T-helper 1 cell (primary cell): ENCODE results near the gene TNFAIP8L1.

Experiments
- DNase-seq, 5 donors: peaks; one replicate each; pipeline ENCODE4 v3.0.0-alpha.2; 2012 to 2020

Gene TNFAIP8L1

DNA sequence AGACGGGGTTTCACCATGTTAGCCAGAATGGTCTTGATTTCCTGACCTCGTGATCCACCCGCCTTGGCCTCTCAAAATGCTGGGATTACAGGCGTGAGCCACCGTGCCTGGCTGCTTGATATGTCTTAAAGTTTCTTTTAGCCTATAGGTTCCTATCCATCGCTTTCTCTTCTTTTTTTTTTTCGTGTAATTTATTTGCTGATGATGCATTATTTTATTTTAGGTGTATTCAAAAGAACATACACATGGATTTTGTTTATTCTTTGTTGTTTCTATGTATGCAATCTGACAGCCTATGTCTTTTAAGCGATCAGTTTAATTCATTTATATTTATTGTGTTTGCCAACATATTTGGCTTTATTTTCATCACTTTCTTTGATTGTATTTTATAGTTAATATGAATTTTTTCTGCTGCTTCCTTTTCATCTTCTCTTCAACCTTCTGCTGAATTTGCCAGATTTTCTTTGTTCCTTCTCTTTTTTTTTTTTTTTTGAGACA lies 26.0 kb upstream of the TNFAIP8L1 start:
- no peak for DNase-seq

DNA sequence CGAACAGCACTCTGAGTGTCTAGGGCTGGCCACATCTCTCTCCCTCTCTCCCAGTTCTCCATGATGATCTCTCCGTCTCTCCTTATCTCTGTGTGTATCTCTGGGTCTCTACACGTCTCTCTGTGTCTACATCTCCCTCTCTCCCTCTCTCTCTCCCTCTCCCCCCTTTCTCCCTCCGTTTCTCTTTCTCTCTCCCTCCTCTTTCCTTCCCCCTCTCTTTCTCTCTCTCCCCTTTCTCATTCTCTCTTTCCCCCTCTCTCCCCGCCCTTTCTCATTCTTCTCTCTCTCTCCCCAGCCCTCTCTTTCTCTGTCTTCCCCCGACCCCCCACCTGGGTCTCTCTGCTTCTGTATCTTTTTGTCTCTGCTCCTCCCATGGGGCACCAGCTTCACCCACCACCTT lies 21.3 kb upstream of the TNFAIP8L1 start:
- DNase-seq: no peak

DNA sequence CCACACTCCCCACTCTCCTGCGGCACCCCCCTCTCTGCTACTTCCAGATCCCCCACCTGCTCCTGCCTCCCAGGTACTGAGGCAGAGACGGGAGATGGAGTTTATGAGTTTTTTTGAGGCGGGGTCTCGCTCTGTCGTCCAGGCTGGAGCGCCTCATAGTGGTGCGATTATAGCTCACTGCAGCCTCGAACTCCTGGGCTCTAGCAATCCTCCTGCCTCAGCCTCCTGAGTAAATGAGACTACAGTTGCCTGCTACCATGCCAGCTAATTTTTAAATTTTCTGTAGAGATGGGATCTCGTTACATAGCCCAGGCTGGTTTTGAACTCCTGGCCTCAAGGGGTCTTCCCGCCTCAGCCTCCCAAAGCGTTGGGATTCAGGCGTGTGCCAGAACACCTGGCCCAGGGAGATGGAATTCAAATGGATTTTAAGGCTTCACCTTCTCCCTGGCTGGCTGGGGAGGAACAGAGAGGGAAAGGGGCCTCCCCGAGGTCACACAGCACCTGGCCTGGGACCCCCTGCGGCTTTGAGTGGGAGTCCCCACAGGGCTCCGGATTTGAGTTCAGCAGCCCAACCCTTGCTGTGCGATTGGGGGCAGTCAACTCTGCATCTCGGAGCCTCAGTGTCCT lies 19.5 kb upstream of the TNFAIP8L1 start:
- DNase-seq: no peak

DNA sequence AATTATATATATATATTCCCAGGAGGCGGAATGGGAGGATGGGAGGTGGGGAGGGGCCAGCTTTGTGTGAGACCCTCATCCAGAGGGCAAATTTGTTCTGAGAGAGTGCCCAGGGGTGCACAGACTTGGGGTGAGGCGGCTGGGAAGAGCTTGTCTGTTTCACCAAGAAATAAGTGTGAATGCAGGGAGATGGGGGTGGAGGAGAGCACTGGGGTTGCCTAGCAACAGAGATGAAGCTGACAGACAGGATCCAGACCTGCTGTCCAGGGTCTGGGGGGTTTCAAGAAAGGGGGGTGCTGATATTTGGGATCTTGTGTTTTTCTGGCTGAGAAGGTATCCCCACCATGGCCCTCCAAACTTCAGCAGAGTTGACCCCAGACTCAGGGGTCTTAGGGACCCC lies 18.6 kb upstream of the TNFAIP8L1 start:
- DNase-seq: no peak

DNA sequence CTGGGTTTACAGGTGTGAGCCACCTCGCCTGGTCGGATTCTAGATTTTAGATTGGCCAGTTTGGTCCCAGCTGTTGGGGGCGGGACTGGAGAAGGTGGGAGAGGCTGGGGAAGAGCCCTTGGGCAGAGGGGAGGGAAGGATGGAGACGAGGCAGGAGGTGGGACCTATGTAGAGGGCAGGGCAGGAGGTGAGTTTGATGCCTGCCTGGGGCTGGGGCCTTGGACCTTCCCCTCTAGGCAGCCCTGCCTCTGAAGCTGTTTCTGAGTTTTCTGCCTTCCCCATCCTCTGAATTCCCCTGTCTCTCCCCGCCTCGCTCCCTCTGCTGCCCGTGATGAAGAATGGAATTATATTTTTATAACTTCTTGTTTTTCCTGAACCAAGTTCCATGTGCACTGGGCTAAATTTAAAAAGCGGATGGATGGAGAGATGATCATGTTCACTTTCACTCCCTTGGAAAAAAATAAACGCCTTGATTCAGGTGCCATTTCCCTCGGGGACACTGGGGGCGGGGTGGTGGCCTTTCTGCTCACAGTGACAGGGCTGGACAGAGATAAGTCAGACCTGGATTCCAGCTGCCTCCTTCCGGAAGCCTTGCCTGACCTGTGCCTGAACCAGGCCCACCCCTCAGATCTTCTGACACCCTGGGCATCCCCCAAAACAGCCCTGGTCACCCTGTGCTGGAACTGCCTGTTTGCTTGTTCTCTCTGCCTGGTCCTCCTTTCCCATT lies 16.5 kb upstream of the TNFAIP8L1 start:
- DNase-seq: no peak

DNA sequence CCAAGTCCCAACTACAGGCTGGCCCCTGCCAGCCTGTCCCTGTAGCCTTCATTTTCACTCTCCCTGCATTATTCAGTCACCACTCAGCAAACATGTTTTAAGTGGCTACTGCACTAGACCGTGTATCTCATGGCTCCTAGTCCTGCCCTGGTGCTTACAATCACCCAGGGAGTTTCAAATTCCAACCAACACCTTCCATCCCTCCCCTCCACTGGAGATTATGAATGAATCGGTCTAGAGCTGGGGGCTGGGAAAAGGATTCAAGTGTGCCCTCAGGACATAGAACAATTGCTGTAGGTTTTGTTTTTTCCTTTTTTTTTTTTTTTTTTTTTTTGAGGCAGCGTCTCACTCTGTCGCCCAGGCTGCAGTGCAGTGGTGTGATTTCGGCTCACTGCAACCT lies 15.0 kb upstream of the TNFAIP8L1 start:
- DNase-seq: no peak

DNA sequence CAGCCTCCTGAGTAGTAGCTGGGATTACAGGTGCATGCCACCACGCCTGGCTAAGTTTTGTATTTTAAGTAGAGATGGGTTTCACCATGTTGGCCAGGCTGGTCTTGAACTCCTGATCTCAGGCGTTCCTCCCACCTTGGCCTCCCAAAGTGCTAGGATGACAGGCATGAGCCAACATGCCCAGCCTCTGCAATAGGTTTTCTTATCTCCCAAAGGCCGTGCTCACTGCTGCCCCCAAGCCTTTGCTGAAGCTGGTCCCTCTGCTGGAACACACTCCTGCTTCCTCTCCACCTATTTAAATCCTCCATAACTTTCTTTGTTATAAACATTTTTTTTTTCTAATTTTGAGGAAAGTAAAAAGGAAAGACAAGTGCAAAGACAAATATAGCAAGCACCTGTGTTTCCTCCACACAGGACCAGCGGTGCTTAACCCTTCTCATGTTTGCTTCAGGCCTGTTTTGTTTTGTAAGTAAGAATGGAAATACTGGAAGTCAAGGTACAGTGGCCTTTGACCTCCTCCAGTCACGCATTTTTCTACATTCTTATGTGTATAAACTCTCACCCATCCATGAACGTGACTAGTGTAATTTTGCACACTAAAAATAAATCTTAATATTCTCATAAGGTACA lies 14.5 kb upstream of the TNFAIP8L1 start:
- DNase-seq: no peak

DNA sequence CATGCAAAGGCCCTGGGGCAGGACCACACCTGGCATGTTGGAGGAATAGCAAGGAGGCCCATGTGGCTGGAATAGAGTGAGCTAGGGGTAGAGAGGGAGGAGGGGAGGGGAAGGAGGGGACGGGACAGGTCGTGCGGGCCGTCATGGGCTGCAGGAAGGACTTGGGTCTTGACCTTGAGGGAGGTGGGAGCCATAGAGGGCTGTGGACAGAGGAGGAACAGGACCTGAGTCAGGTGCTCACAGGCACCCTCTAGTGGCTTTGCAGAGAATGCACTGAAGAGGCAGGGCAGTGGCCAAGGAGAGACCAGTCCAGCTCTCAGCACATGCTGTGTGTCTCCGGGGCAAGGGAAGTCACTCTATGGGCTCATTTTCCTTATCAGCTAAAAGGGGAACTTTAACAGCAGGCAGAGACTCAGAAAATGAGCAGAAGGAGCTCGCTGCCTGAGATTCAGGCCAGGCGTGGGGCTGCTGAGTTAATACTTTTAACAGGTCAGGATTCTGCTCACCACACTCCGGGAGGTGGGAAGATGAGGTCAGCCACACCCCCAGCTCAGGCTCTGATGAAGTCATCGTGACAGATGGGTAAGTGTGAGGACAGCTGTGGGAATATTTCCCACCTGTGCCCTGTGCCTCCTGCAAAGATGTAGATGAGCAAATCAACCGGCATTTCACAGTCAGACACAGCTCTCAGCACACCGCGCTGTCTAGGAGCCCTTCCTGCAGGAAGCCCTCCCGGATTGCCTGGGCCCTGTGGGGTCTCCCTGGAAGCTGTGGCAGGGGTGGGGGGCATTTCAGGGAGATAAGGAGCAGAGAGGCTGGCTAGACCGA lies 6.0 kb upstream of the TNFAIP8L1 start:
- DNase-seq: peak in 3 of 5 donors; percentile 26 to 53 (median 35)

DNA sequence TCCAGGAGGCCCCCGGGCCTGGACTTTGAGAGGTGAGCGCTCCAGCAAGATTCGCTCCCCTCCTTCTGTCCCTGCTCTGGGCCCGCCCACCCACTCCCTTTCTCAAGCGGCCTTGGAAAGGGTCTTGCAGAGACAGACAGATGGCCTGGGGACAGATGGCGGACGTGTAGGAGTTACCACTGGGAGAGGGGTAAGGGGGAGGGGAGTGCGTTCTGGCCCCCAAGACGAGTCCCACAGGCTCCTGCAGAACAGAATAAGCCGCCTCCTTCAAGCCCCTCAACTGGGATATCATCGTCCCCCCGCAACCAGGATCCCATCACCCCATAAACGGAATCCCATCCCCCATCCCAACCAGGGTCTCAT lies 3.6 kb upstream of the TNFAIP8L1 start:
- no peak for DNase-seq

DNA sequence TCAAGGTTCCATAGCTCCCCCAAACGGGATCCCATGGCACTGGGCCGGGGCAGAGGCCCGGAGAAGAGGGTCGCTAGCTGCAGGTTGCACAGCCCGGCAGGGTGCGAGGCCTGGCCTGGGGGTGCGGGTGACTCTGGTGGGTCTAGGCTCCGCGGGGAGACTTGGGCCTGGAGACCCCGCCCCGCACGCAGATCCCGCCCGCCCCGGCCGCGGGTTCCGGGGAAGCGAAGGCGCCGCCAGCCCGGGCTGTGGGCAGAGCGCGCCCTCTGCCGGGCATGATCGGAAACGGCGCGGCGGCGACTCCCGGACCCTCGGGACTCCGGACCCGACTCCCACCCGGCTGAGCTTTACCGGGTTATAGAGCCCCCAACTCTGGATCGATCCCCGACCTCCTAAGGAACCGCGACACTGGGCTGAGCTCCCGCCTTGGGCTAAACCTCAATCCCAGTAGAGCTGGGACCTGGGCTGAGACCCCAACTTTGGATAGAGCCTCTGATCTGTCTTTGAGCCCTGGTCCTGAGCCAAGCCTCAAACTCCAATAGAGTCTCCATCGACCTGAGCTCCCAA lies 3.1 kb upstream of the TNFAIP8L1 start:
- DNase-seq: peak; percentile 58 to 73 (median 65)

DNA sequence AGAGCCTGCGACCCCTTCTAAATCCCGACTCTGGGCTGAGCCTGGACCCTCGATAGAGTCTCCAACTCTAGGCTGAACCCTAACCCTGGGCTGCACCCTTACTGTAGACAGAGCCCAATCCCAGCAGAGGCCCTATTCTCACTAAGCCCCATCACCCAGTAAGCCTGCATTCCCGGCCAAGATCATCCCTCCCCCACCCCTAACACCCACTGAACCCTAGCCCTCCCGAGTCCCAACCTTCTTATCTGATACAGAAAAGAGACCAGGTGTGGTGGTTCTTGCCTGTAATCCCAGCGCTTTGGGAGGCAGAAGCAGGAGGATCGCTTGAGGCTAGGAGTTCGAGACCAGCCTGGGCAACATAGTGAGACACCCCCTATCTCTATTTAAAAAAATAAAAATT lies 2.6 kb upstream of the TNFAIP8L1 start:
- no peak for DNase-seq

DNA sequence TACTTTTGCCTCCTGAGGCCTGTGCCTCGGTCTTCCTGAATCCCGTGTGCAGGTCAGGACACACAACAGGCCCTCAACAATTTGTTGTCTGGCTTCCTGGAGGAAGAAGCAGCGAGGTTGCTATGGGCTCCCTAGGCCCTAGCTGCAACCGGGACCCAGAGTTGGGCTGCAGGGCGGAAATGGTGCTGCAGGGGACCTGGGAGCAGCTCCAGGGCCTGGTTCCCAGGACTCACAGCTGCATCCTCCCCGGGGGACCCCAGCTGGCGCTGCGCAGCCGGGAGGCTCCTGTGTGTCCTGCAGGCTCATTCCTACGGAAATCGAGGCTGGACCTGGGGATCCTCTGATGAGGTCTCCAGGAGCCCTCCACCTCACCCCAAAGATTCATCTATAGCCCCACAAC lies 999 bp upstream of the TNFAIP8L1 start:
- no peak for DNase-seq

DNA sequence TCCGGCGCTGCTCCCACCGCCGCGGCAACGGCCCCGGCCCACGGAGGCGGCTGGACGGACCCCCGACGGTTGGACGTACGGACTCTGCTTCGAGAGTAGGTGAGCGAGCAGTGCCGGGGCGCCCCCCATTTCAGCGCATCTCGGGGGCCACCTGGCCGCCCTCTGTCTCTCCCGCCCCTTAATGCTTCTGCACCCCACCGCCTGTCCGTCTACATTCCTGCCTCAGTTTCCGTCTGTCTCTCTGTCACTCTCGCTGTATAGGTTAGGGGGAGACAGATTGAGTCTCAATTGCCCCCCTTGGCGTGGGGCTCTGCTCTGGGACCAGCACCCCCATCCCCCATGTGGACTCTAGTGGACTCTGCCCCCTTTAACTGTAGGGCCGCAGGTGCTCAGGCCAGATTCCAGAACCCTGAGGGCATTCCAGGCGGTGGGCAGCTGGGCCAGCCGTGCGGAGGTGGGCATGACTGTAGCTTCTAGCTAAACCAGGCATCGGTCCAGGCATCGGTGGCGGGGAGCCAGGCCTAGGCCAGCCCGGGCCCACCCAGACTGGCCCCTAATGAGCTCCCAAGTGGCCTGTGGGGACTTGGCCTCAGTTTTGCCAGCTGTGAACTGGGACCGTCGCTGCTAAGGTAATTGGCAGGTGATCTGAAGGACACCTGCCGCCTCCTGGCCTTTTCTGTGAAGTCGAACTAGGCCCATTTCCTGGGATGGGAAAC lies 373 bp downstream of the TNFAIP8L1 start:
- no peak for DNase-seq

DNA sequence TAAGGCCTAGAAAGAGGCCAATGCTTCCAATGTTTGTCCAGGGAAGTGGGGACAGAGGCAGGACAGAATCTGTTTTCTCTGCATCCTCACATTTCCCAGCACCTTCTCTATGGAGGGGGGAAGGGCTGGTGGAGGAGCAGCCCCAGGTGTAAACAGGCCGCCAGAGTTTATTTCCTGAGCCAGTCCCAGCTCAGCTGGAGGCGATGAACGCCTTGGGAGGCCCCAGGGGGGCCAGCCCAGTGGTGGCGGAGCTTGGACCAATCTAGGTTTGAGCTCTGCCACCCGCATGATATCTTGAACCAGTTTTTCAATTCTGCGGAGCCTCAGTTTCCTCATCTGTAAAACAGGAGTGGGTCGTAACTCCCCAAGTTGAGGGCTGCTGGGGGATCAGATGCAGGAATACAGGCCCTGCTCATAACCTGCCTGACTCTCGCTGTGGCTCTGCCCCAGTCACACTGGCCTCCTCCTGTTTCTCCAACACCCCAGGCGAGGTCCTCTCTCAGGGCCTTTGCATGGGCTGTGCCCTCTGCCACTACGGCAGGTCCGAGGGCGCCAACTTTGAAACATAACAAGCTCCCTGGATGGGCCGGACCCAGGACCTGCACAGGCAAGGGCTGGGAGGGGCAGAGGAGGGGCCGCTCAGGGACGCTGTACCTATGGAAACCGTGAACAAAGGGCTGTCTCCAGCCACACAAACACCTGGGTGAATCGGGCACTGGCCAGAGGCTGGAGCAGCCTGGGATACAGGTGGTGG lies 1.1 kb downstream of the TNFAIP8L1 start:
- DNase-seq: no peak

DNA sequence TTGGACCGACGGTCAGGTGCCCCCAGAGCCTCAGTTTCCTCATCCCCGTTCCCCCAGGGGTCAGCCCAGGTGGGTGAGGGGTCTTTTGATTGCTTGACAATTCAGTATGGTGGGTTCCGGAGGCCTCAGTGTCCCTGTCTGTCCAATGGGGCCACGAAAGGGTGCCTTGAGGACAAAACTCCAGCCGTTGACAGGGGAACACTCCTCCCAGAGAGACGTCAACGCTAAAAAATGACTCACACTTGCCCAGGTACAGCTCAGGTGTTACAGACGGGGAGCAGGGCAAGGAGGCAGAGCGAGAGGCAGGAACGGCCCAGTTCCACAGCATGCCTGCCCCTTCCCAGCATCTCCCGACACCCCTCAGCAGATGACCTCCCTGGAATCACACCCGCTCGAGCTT lies 1.8 kb downstream of the TNFAIP8L1 start:
- no peak for DNase-seq

DNA sequence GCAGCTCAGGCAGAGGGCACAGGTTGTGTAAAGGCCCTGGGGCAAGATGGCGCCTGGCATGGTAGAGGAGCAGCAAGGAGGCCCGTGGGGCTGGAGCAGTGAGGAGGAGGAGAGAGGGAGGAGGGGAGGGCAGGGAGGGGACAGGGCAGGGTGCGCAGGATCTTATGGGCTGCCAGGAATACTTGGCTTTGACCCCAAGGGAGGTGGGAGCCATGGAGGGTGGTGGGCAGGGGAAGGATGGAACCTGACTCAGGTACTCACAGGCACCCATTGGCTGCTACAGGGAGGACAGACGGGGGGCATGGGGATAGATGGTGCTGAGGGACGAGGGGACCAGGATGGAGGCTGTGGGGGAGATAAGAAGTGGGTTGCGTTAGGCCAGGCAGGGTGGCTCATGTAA lies 3.3 kb downstream of the TNFAIP8L1 start:
- no peak for DNase-seq

DNA sequence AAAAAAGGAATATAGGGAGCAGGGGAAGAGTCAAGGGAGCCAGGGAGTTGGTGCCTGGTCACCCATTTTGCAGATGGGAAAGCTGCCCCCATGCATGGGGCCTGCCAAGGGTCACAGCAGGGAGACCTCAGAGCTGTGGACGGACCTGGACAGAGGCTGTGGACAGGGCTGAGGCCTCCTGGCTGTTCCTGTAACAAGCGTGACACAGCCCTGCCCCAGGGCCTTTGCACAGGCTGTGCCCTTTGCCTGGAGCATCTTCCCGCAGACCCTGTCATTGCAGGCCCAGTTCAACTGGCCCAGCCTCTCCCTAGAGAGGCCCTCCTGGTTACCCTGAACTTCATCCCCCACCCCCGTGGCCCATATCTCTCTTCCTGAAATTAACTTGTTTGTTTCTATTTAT lies 6.4 kb downstream of the TNFAIP8L1 start:
- DNase-seq: no peak

DNA sequence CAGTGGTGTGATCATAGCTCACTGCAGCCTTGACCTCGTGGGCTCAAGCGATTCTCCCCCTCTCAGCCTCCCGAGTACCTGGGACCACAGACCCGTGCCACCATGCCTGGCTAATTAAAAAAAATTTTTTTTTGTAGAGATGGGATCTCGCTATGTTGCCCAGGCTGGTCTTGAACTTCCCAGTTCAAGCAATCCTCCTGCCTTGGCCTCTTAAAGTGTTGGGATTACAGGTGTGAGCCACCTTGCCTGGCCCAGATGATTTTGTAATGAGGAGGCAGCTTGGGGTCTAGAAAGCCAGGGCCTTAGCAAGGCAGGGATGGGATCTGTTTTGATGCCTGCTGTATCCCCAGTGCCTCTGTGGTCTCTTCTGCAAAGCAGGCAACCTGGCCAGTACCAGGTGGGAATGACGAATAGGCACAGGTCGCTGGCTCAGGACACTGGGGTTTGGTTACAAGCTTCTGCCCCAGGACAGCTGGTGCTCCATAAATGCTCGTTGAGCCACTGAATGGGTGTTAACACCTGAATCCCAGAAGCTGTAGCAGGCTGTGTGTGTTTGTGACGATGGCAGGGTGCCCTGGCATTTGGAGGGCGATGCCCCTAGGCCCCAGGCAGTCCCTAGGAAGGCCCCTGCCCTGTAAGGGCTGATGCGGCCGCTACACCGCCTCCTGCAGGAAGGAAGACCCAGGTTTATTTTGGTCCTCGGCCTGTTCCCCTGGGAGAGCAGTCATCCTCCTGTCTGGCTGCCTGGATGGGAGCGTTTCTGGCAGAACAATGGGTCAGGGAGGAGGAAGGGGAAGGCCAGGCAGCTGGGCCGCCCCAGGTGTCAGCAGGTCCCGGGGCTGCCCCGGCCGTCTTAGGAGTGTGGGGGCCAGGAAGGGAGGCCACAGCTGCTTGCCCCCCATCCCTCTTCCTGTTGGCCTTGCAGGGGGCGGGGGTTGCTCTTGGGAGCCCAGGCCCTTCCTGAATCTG lies 8.6 kb downstream of the TNFAIP8L1 start:
- no peak for DNase-seq

DNA sequence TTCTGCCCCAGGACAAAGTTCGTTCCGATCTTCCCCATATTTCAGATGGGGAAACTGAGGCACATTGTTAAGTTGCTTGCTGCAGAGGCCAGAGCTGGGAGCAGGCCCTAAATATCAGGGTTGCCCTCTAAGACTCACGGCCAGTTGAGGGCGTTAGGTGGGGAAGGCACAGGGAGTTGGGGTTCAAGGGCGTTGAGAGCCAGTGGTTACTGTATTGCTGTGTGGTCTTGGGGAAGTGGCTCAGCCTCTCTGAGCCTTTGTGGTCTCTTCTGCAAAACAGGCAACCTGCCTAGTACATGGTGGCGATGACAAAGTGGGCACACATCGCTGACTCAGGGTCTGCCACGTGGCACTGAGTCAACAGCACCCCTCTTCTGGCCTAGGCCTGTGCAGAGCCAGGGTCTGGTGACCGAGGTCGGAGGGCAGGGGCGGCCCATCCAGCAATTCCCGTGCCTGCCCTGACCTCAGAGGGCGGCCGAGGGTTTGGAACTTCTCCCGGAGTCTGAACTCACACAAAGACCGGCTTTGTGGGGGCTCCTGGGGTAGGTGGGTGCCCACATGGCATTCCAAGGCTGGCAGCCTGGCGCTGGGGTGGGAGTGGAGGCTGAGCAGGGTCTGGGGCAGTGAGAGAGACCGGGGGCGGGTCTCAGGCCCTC lies 10.2 kb downstream of the TNFAIP8L1 start:
- no peak for DNase-seq

DNA sequence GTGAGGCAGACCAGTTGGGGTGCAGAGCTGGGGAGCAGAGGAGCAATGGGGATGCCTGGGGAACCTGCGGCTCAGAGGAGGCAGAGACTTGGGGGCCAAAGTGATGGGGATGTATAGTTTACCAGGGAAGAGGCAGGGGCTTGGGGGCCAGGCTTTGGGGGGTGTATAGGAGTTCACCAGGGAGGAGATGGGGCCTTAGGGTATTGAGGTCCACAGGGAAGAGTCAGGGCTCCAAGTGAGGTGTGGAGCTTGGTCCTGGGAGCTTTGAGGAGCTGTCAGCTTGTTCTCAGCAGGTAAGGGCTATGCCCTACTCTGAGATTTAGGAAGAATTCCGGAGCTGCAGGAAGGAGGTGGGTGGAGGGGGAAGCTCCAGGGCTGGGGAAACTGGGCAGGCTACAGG lies 10.8 kb downstream of the TNFAIP8L1 start:
- DNase-seq: no peak
